GM12878 (cell line): Measurements from ENCODE around the gene PPFIBP1. TPM values are rescaled to one million over a fixed set of nuclear protein-coding genes. Genes with fewer than 3 reads are reported as not detected.

Experiments used
- ATAC-seq: fragments of 200-7000 bp; cut with Tn5 transposase; 3 replicates; pipeline ENCODE4 v1.9.1; 2020; ENCODE audit warnings: mild to moderate bottlenecking, moderate library complexity
- BruUV-seq: library from RNA; stranded (reverse); fragments of 400-500 nt; replicated peaks from 2 replicates; lab custom pipeline; 2021; lab: Mats Ljungman, UMichigan
- CTCF ChIA-PET: fragments of 300-600 bp; sonication (Branson Sonifier 250); formaldehyde crosslinking; extraction: SDS; loops from one replicate; lab custom pipeline; 2021; ENCODE audit warnings: inconsistent platforms; lab: Yijun Ruan, JAX
- POLR2A ChIA-PET: fragments of 350-600 bp; formaldehyde crosslinking; extraction: SDS; loops from one replicate; lab custom pipeline; 2021; ENCODE audit warnings: inconsistent platforms; lab: Charles Lee
- RAD21 ChIA-PET: fragments of 300-600 bp; sonication (Branson Sonifier 250); formaldehyde crosslinking; loops from one replicate; lab custom pipeline; 2023; ENCODE audit warnings: antibody characterized with exemption; ENCODE audit not compliant: unreplicated experiment; lab: Charles Lee
- SMC1A ChIA-PET: fragments of 300-600 bp; sonication (Branson Sonifier 250); formaldehyde crosslinking; loops from one replicate; lab custom pipeline; 2023; ENCODE audit not compliant: unreplicated experiment, uncharacterized antibody; lab: Charles Lee
- DNase-seq: peaks from one replicate; pipeline ENCODE4 v3.0.0-alpha.2; 2011; ENCODE audit warnings: low read depth, low spot score
- FAIRE-seq: peaks from 3 replicates; lab custom pipeline; 2011; peaks lifted over from hg19 to GRCh38; lab: Jason Lieb, UNC
- H2AFZ ChIP-seq: 2 replicates; pipeline ENCODE4 v1.6.0; 2011; ENCODE audit warnings: low read depth, low read length, control low read depth; ENCODE audit not compliant: control insufficient read depth
- H3K27ac ChIP-seq: 2 replicates; pipeline ENCODE4 v1.5.1; 2011; ENCODE audit warnings: control low read depth; ENCODE audit not compliant: control insufficient read depth, insufficient read depth
- H3K27me3 ChIP-seq, 2 experiments: replicated peaks in 1 of 2; 2 replicates each; pipeline versions ENCODE4 v1.6.0 to v1.6.1; 2011; ENCODE audit warnings: low read length in 1 of 2; ENCODE audit not compliant: control insufficient read depth in 2 of 2, insufficient read depth in 2 of 2
- H3K36me3 ChIP-seq, 2 experiments: 2 replicates each; pipeline ENCODE4 v1.5.1; 2011; ENCODE audit warnings: low read length in 1 of 2; ENCODE audit not compliant: control insufficient read depth in 2 of 2, insufficient read depth in 2 of 2
- H3K4me1 ChIP-seq: 2 replicates; pipeline ENCODE4 v1.6.1; 2011; ENCODE audit warnings: mild to moderate bottlenecking, low read length, moderate library complexity, mixed read lengths; ENCODE audit not compliant: control insufficient read depth, insufficient read depth
- H3K4me2 ChIP-seq: 2 replicates; pipeline ENCODE4 v1.6.0; 2011; ENCODE audit warnings: control low read depth; ENCODE audit not compliant: control insufficient read depth, insufficient read depth
- H3K4me3 ChIP-seq: fragments of 200-600 bp; sonication (generic); 2 replicates; pipeline ENCODE4 v1.5.1; 2016
- H3K79me2 ChIP-seq: 2 replicates; pipeline ENCODE4 v1.6.0; 2011; ENCODE audit warnings: low read length; ENCODE audit not compliant: control insufficient read depth, insufficient read depth
- H3K9ac ChIP-seq: 2 replicates; pipeline ENCODE4 v1.8.0; 2011; ENCODE audit warnings: low read length, control low read depth, mixed read lengths; ENCODE audit not compliant: control insufficient read depth, insufficient read depth
- H3K9me3 ChIP-seq: replicated peaks from 3 replicates; pipeline ENCODE4 v1.5.1; 2011; ENCODE audit warnings: mild to moderate bottlenecking, low read length; ENCODE audit not compliant: control insufficient read depth, insufficient read depth
- H4K20me1 ChIP-seq: 2 replicates; pipeline ENCODE4 v1.6.0; 2011; ENCODE audit not compliant: control insufficient read depth, insufficient read depth
- BMI1 ChIP-seq: fragments of 450-650 bp; IDR thresholded peaks from 2 replicates; pipeline ENCODE4 v1.6.1; 2016; ENCODE audit warnings: mild to moderate bottlenecking, moderate library complexity, borderline replicate concordance
- CREB1 ChIP-seq: IDR thresholded peaks from 2 replicates; pipeline ENCODE4 v1.6.1; 2012; ENCODE audit warnings: low read depth, mild to moderate bottlenecking, inconsistent platforms
- FOXM1 ChIP-seq: IDR thresholded peaks from 2 replicates; pipeline ENCODE4 v1.6.1; 2012; ENCODE audit warnings: low read depth, mild to moderate bottlenecking, inconsistent platforms, low read length, moderate library complexity
- HDGF ChIP-seq: fragments of 450-650 bp; IDR thresholded peaks from 2 replicates; pipeline ENCODE4 v1.6.1; 2016; ENCODE audit warnings: antibody characterized with exemption
- NFIC ChIP-seq: IDR thresholded peaks from 2 replicates; pipeline ENCODE4 v1.6.1; 2012; ENCODE audit warnings: low read depth, mild to moderate bottlenecking, inconsistent platforms, low read length, moderate library complexity
- RBBP5 ChIP-seq: fragments of 200-600 bp; sonication (generic); conservative IDR thresholded peaks from 2 replicates; pipeline ENCODE4 v1.6.1; 2016
- SMAD1 ChIP-seq: fragments of 450-650 bp; IDR thresholded peaks from 2 replicates; pipeline ENCODE4 v1.6.1; 2018; ENCODE audit warnings: mild to moderate bottlenecking, low read depth; ENCODE audit not compliant: partially characterized antibody
- WGBS: methylation state at CpG from one replicate; pipeline ENCODE4 v1.1.6; 2016; ENCODE audit warnings: low lambda C conversion rate; ENCODE audit not compliant: insufficient replicate concordance, insufficient coverage; ENCODE audit errors: missing lambda C conversion rate; 5-methylcytosine and 5-hydroxymethylcytosine counted together
- in situ Hi-C: fragments of 300-500 bp; cut with MboI; formaldehyde crosslinking; loops from 9 replicates; pipeline ENCODE4 v1.14.3; 2018; ENCODE audit warnings: mixed read lengths
- intact Hi-C: fragments of 100-400 bp; cut with micrococcal nuclease; formaldehyde crosslinking; loops from one replicate; pipeline ENCODE4 v1.14.2; 2022; ENCODE audit not compliant: unreplicated experiment
- polyA plus RNA-seq, 11 experiments: library from polyadenylated mRNA; depleted of rRNA in 4 of 11; unstranded in 6 of 11; stranded (reverse) in 5 of 11; fragments of >200 nt; fragmentation: Nextera tagmentation in 4 of 11; fragmentation: Illumina TruSeq in 1 of 11; extraction: Ambion mirVana in 4 of 11; extraction: Trizol in 1 of 11; gene quantifications; 1 replicate in 1 of 11; 2 replicates in 10 of 11; pipeline versions ENCODE4 v1.2.1 to v1.2.3, GENCODE V29; 2011 to 2016; ENCODE audit warnings: inconsistent platforms in 2 of 11, missing spikeins in 2 of 11, low read depth in 1 of 11
- total RNA-seq, 4 experiments: library from RNA; depleted of rRNA in 3 of 4; stranded (reverse); fragments of >200 nt in 3 of 4; fragmentation: Illumina TruSeq in 1 of 4; extraction: Trizol in 1 of 4; gene quantifications; 2 replicates each; pipeline versions ENCODE4 v1.2.1 to v1.2.3, GENCODE V29; 2013 to 2021
- TF ChIP-seq, protein P1 (sequence below): IDR thresholded peaks from 2 replicates; pipeline ENCODE4 v1.6.1; 2011; ENCODE audit warnings: low read depth, mild to moderate bottlenecking, low read length, moderate library complexity, borderline replicate concordance; ENCODE audit errors: extremely low read depth
- TF ChIP-seq, protein P2 (sequence below): IDR thresholded peaks from 2 replicates; pipeline ENCODE4 v1.6.1; 2011; ENCODE audit warnings: borderline replicate concordance, low read depth, mild to moderate bottlenecking, moderate library complexity, mixed read lengths, low read length; ENCODE audit not compliant: insufficient read depth; ENCODE audit errors: extremely low read length
- TF ChIP-seq, protein P3 (sequence below): IDR thresholded peaks from 2 replicates; pipeline ENCODE4 v1.6.1; 2011; ENCODE audit warnings: borderline replicate concordance, low read depth, mild to moderate bottlenecking, moderate library complexity, low read length; ENCODE audit not compliant: insufficient read depth, poor library complexity, severe bottlenecking
- TF ChIP-seq, protein P4 (sequence below): fragments of 450-650 bp; IDR thresholded peaks from 2 replicates; pipeline ENCODE4 v1.6.1; 2016; ENCODE audit warnings: mild to moderate bottlenecking
- TF ChIP-seq, protein P5 (sequence below): fragments of 450-650 bp; IDR thresholded peaks from 2 replicates; pipeline ENCODE4 v1.6.1; 2014; ENCODE audit warnings: mild to moderate bottlenecking

The PPFIBP1 gene
- total and polyA plus RNA-seq, 10 of the 15 experiments (the other 5 are each of a cell fraction or from before 2014, with no cell fraction given): 0.47 to 7.8 (median 3.6) TPM

DNA sequence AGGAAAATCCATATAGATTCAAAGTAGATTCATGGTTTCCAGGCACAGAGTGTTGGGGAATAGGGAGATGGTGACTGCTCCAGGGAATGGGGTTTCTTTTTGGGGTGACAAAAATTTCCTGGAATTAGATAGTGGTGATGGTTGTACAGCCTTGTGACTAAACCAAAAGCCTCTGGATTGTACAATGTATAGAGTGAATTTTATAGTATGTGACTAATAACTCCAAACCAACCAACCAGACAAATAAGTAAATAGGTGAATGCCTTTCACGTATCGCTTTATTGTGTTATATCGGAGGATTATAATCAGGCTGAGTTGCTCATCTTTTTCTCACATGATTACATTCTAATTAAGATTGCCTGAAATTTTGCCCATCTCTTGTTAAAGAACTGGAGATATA, 24.6 kb upstream of the PPFIBP1 start:
- CTCF ChIA-PET: no interaction called here
- RAD21 ChIA-PET: no interaction called here

More for the DNA sequence above, 24.6 kb upstream of the PPFIBP1 start:
- BruUV-seq: no TSS peak
- H3K9ac ChIP-seq: no peak overlapping the region
- no peak overlapping the region for H3K27ac ChIP-seq
- no peak overlapping the region for H3K4me2 ChIP-seq
- no peak overlapping the region for H2AFZ ChIP-seq
- no peaks in the 10 kb centered on the region for H3K79me2 ChIP-seq
- POLR2A ChIA-PET: no interaction called here
- no peak overlapping the region for H3K4me3 ChIP-seq
- no peaks in the 10 kb centered on the region for H3K9me3 ChIP-seq
- H3K27me3 ChIP-seq: no peaks in the 10 kb centered on the region
- DNase-seq: no peak
- FAIRE-seq: no peak
- SMC1A ChIA-PET: no interaction called here
- TF ChIP-seq, protein P1, sequence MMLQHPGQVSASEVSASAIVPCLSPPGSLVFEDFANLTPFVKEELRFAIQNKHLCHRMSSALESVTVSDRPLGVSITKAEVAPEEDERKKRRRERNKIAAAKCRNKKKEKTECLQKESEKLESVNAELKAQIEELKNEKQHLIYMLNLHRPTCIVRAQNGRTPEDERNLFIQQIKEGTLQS: no peak
- TF ChIP-seq, protein P2, sequence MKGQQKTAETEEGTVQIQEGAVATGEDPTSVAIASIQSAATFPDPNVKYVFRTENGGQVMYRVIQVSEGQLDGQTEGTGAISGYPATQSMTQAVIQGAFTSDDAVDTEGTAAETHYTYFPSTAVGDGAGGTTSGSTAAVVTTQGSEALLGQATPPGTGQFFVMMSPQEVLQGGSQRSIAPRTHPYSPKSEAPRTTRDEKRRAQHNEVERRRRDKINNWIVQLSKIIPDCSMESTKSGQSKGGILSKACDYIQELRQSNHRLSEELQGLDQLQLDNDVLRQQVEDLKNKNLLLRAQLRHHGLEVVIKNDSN: no peak
- TF ChIP-seq RBBP5: no peak
- no peak for TF ChIP-seq FOXM1
- TF ChIP-seq, protein P3, sequence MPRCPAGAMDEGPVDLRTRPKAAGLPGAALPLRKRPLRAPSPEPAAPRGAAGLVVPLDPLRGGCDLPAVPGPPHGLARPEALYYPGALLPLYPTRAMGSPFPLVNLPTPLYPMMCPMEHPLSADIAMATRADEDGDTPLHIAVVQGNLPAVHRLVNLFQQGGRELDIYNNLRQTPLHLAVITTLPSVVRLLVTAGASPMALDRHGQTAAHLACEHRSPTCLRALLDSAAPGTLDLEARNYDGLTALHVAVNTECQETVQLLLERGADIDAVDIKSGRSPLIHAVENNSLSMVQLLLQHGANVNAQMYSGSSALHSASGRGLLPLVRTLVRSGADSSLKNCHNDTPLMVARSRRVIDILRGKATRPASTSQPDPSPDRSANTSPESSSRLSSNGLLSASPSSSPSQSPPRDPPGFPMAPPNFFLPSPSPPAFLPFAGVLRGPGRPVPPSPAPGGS: no peak
- TF ChIP-seq, protein P4, sequence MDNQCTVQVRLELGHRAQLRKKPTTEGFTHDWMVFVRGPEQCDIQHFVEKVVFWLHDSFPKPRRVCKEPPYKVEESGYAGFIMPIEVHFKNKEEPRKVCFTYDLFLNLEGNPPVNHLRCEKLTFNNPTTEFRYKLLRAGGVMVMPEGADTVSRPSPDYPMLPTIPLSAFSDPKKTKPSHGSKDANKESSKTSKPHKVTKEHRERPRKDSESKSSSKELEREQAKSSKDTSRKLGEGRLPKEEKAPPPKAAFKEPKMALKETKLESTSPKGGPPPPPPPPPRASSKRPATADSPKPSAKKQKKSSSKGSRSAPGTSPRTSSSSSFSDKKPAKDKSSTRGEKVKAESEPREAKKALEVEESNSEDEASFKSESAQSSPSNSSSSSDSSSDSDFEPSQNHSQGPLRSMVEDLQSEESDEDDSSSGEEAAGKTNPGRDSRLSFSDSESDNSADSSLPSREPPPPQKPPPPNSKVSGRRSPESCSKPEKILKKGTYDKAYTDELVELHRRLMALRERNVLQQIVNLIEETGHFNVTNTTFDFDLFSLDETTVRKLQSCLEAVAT: no peak
- TF ChIP-seq BMI1: no peak
- TF ChIP-seq CREB1: no peak
- TF ChIP-seq, protein P5, sequence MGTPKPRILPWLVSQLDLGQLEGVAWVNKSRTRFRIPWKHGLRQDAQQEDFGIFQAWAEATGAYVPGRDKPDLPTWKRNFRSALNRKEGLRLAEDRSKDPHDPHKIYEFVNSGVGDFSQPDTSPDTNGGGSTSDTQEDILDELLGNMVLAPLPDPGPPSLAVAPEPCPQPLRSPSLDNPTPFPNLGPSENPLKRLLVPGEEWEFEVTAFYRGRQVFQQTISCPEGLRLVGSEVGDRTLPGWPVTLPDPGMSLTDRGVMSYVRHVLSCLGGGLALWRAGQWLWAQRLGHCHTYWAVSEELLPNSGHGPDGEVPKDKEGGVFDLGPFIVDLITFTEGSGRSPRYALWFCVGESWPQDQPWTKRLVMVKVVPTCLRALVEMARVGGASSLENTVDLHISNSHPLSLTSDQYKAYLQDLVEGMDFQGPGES: no peak
- TF ChIP-seq NFIC: no peak
- TF ChIP-seq HDGF: no peak
- TF ChIP-seq SMAD1: no peak
- no peaks in the 10 kb centered on the region for H4K20me1 ChIP-seq
- H3K36me3 ChIP-seq: no peaks in the 10 kb centered on the region
- intact Hi-C loops: no loop called here
- H3K4me1 ChIP-seq: no peaks in the 10 kb centered on the region
- in situ Hi-C loops: no loop called here
- WGBS: 95% methylated on average over 3 of the region's 3 CpGs
- ATAC-seq: no peak
